ENCODE results near the gene EPN1. TPM values are rescaled to one million over a fixed set of nuclear protein-coding genes. Genes with fewer than 3 reads are reported as not detected.

The EPN1 gene
- total RNA-seq, 1 experiment from 2014 or later: 197 TPM

DNA sequence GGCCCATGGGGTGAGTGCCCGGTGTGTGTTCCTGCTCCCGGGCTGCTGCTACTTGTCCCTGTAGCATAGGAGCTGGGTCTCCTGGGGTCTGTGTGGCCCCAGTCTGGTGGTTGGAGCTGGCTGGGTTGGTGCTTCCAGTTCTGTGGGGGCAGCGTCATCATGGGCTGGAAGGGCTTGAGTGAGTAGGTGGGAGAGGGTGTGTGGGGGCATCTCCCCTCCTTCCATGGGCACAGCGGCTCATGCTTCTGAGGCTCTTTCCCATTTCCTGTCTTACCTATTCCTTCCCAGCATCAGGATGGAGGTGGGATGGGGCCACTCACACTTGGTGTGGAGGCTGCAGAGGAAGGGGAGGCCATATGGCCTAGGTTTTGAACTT is 8.0 kb upstream of the EPN1 start:
- no peak for DNase-seq
- Mint-ChIP-seq H3K4me3 (ENCODE audit: unreplicated experiment) (peak overlapping the region; percentile 69), H3K36me3 (ENCODE audit: insufficient read depth, unreplicated experiment) (peaks cover 99% of the 10 kb centered on the region), H3K27me3 (ENCODE audit: insufficient read depth, unreplicated experiment) (no peaks in the 10 kb centered on the region), H3K4me1 (ENCODE audit: low read depth, unreplicated experiment) (peaks cover 43% of the 10 kb centered on the region), H3K9me3 (ENCODE audit: unreplicated experiment) (no peaks in the 10 kb centered on the region), H3K27ac (ENCODE audit: unreplicated experiment) (peak overlapping the region; percentile 91)
- ChIA-PET CTCF (no interaction called here), POLR2A (interaction anchor here (0.6 to 2.0 kb wide), 3 partner anchors 9 to 158 kb away, joined by 3 to 15 read pairs (median 13); partner anchors contain the start of gene U2AF2)
- peaks cover 37% of the 10 kb centered on the region for H3K4me1 ChIP-seq
- intact Hi-C loops (cut with micrococcal nuclease; ENCODE audit: unreplicated experiment): no loop called here
- no peak for TF ChIP-seq CTCF (IDR thresholded peaks at IDR 0.05; ENCODE audit: insufficient read depth in 1 of 2, low read depth in 1 of 2, low read length in 1 of 2, severe bottlenecking in 1 of 2, unreplicated experiment in 1 of 2)
- H3K36me3 ChIP-seq (ENCODE audit: control insufficient read depth, insufficient read depth, low read length): peaks cover 34% of the 10 kb centered on the region
- H3K27me3 ChIP-seq (replicated peaks; ENCODE audit: control insufficient read depth, insufficient read depth, low read length): no peaks in the 10 kb centered on the region
- no TSS peak for BruUV-seq (replicated peaks)
- no peak overlapping the region for H3K4me3 ChIP-seq (ENCODE audit: low read depth, low read length)
- no peaks in the 10 kb centered on the region for H3K9me3 ChIP-seq

DNA sequence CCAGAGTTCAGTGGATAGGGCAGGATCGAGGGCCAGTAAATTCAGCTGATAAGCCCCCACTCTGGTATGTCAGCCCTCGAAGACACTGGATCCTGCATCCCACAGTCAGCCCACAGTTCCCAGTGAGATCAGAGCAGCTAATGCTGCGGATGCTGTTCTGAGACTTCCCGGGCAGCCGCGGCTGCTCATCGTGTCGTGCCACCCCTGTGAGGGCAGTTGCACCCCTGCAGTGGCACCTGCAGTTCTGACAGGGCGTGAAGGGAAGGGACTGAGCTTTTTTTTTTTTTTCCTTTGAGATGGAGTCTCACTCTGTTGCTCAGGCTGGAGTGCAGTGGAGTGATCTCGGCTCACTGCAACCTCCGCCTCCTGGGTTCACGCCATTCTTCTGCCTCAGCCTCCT is 7.5 kb upstream of the EPN1 start:
- CTCF ChIA-PET: interaction anchor here (1.0 kb wide), 1 partner anchor 14 kb away, joined by 3 read pairs; no protein-coding TSS in a partner anchor
- no TSS peak for BruUV-seq (replicated peaks)
- peak overlapping the region; percentile 69 for H3K4me3 Mint-ChIP-seq (ENCODE audit: unreplicated experiment)
- H3K36me3 Mint-ChIP-seq (ENCODE audit: insufficient read depth, unreplicated experiment): peaks cover 99% of the 10 kb centered on the region
- POLR2A ChIA-PET: interaction anchor here (0.6 to 2.0 kb wide), 4 partner anchors 8 to 158 kb away, joined by 3 to 15 read pairs (median 8); partner anchors contain the start of gene U2AF2
- Histone ChIP-seq H3K4me1 (peaks cover 37% of the 10 kb centered on the region), H3K36me3 (ENCODE audit: control insufficient read depth, insufficient read depth, low read length) (peaks cover 34% of the 10 kb centered on the region), H3K9me3 (no peaks in the 10 kb centered on the region), H3K27me3 (replicated peaks; ENCODE audit: control insufficient read depth, insufficient read depth, low read length) (no peaks in the 10 kb centered on the region), H3K4me3 (ENCODE audit: low read depth, low read length) (no peak overlapping the region)
- H3K4me1 Mint-ChIP-seq (ENCODE audit: low read depth, unreplicated experiment): peaks cover 39% of the 10 kb centered on the region
- no peaks in the 10 kb centered on the region for H3K27me3 Mint-ChIP-seq (ENCODE audit: insufficient read depth, unreplicated experiment)
- intact Hi-C loops (cut with micrococcal nuclease; ENCODE audit: unreplicated experiment): no loop called here
- DNase-seq: no peak
- H3K27ac Mint-ChIP-seq (ENCODE audit: unreplicated experiment): peak overlapping the region; percentile 91
- no peaks in the 10 kb centered on the region for H3K9me3 Mint-ChIP-seq (ENCODE audit: unreplicated experiment)
- TF ChIP-seq CTCF (IDR thresholded peaks at IDR 0.05; ENCODE audit: insufficient read depth in 1 of 2, low read depth in 1 of 2, low read length in 1 of 2, severe bottlenecking in 1 of 2, unreplicated experiment in 1 of 2): no peak

DNA sequence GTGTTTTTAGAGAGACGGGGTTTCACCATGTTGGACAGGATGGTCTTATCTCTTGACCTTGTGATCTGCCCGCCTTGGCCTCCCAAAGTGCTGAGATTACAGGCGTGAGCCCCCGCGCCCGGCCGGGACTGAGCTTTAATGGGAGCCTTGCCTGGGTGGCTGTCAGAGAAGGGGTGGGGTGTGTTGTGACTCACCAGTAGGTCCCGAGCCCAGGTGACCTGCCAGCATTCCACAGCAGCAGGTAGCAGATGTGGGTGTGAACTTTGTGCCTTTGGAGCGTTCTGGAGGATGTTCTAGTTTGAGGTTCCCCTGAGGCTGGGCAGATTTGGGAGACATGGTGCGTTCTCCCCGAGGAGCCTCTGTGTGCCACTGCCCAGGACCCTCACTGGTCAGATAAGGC is 7.1 kb upstream of the EPN1 start:
- Mint-ChIP-seq H3K27me3 (ENCODE audit: insufficient read depth, unreplicated experiment) (no peaks in the 10 kb centered on the region), H3K36me3 (ENCODE audit: insufficient read depth, unreplicated experiment) (peaks cover 99% of the 10 kb centered on the region), H3K9me3 (ENCODE audit: unreplicated experiment) (no peaks in the 10 kb centered on the region), H3K4me1 (ENCODE audit: low read depth, unreplicated experiment) (peaks cover 34% of the 10 kb centered on the region), H3K27ac (ENCODE audit: unreplicated experiment) (peak overlapping the region; percentile 91), H3K4me3 (ENCODE audit: unreplicated experiment) (peak overlapping the region; percentile 69)
- ChIA-PET CTCF (interaction anchor here (1.0 kb wide), 2 partner anchors 14 to 15 kb away, joined by 3 to 9 read pairs; partner anchors contain the start of gene U2AF2), POLR2A (interaction anchor here (0.9 to 2.0 kb wide), 3 partner anchors 12 to 21 kb away, joined by 3 to 15 read pairs (median 4); partner anchors contain the start of gene U2AF2)
- peak; percentile 90 to 93 for DNase-seq
- Histone ChIP-seq H3K27me3 (replicated peaks; ENCODE audit: control insufficient read depth, insufficient read depth, low read length) (no peaks in the 10 kb centered on the region), H3K36me3 (ENCODE audit: control insufficient read depth, insufficient read depth, low read length) (peaks cover 29% of the 10 kb centered on the region), H3K4me3 (ENCODE audit: low read depth, low read length) (no peak overlapping the region), H3K4me1 (peaks cover 38% of the 10 kb centered on the region), H3K9me3 (no peaks in the 10 kb centered on the region)
- intact Hi-C loops (cut with micrococcal nuclease; ENCODE audit: unreplicated experiment): no loop called here
- no peak for TF ChIP-seq CTCF (IDR thresholded peaks at IDR 0.05; ENCODE audit: insufficient read depth in 1 of 2, low read depth in 1 of 2, low read length in 1 of 2, severe bottlenecking in 1 of 2, unreplicated experiment in 1 of 2)
- no TSS peak for BruUV-seq (replicated peaks)

Measured in Caco-2 (cell line).